Peyer's patch (tissue), 4 donors: Measurements from ENCODE around the gene FMNL3. TPM values are rescaled to one million over a fixed set of nuclear protein-coding genes. Genes with fewer than 3 reads are reported as not detected.

Source experiments
- DNase-seq, 3 donors: peaks; one replicate each; pipeline ENCODE4 v3.0.0-alpha.2; 2017 to 2019
- H3K27ac ChIP-seq, 4 donors: fragments of 200-600 bp; sonication (generic); one replicate each; pipeline ENCODE4 v1.5.1; 2016 to 2019
- H3K27me3 ChIP-seq, 2 donors: fragments of 200-600 bp; sonication (generic); one replicate each; pipeline ENCODE4 v1.5.1; 2019
- H3K36me3 ChIP-seq, 3 donors: fragments of 200-600 bp; sonication (generic); one replicate each; pipeline ENCODE4 v1.5.1; 2016 to 2019
- H3K4me1 ChIP-seq, 4 donors: fragments of 200-600 bp; sonication (generic); one replicate each; pipeline ENCODE4 v1.5.1; 2016 to 2019
- H3K4me3 ChIP-seq, 4 donors: fragments of 200-600 bp; sonication (generic); 1 replicate in 3 of 4; 2 replicates in 1 of 4; pipeline ENCODE4 v1.5.1; 2016 to 2019; ENCODE audit warnings: mild to moderate bottlenecking in 1 of 4
- H3K9me3 ChIP-seq, 4 donors: fragments of 200-600 bp; sonication (generic); one replicate each; pipeline ENCODE4 v1.5.1; 2016 to 2019; ENCODE audit warnings: mild to moderate bottlenecking in 1 of 4
- POLR2A ChIP-seq, 2 donors: fragments of 450-650 bp; IDR thresholded peaks; one replicate each; pipeline ENCODE4 v1.5.1; 2017; ENCODE audit warnings: antibody characterized with exemption in 2 of 2, mild to moderate bottlenecking in 2 of 2, moderate library complexity in 2 of 2
- total RNA-seq, 4 donors: library from RNA; depleted of rRNA; stranded (reverse); fragments of >200 nt; gene quantifications; one replicate each; pipeline ENCODE4 v1.1.0, GENCODE V29; 2016
- TF ChIP-seq, protein P1 (sequence below), 6 experiments: fragments of 450-650 bp in 4 of 6; fragments of 200-600 bp in 2 of 6; sonication (generic) in 1 of 6; IDR thresholded peaks; one replicate each; pipeline ENCODE4 v1.5.1; 2017 to 2019; ENCODE audit warnings: antibody characterized with exemption in 6 of 6, mild to moderate bottlenecking in 3 of 6, moderate library complexity in 1 of 6

Gene FMNL3
- total RNA-seq, 4 donors from 2014 or later = 2.1 to 40.4 (median 8.2) TPM

- no peaks in the 10 kb centered on the region for H3K27me3 ChIP-seq
- H3K4me3 ChIP-seq = no peak overlapping the region
- no peaks in the 10 kb centered on the region for H3K9me3 ChIP-seq
- H3K4me1 ChIP-seq = peaks cover 6 to 57% (median 47%) of the 10 kb centered on the region in 4 donors
- TF ChIP-seq, protein P1, sequence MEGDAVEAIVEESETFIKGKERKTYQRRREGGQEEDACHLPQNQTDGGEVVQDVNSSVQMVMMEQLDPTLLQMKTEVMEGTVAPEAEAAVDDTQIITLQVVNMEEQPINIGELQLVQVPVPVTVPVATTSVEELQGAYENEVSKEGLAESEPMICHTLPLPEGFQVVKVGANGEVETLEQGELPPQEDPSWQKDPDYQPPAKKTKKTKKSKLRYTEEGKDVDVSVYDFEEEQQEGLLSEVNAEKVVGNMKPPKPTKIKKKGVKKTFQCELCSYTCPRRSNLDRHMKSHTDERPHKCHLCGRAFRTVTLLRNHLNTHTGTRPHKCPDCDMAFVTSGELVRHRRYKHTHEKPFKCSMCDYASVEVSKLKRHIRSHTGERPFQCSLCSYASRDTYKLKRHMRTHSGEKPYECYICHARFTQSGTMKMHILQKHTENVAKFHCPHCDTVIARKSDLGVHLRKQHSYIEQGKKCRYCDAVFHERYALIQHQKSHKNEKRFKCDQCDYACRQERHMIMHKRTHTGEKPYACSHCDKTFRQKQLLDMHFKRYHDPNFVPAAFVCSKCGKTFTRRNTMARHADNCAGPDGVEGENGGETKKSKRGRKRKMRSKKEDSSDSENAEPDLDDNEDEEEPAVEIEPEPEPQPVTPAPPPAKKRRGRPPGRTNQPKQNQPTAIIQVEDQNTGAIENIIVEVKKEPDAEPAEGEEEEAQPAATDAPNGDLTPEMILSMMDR (IDR thresholded peaks at IDR 0.05) = no peak
- TF ChIP-seq POLR2A (IDR thresholded peaks at IDR 0.05) = no peak
- no peaks in the 10 kb centered on the region for H3K36me3 ChIP-seq
- peak overlapping the region in 3 of 4 donors; percentile 69 to 85 (median 83) for H3K27ac ChIP-seq
- no peak for DNase-seq
Measured at GRCh38 chr12:49669796-49670195, 37.4 kb downstream of the FMNL3 start.

- H3K27me3 ChIP-seq = no peaks in the 10 kb centered on the region
- no peaks in the 10 kb centered on the region for H3K36me3 ChIP-seq
- TF ChIP-seq POLR2A (IDR thresholded peaks at IDR 0.05) = no peak
- TF ChIP-seq, protein P1 (IDR thresholded peaks at IDR 0.05) = no peak
- peak overlapping the region in 1 of 4 donors; percentile 36 for H3K27ac ChIP-seq
- DNase-seq = no peak
- peaks cover 0 to 59% (median 47%) of the 10 kb centered on the region in 4 donors for H3K4me1 ChIP-seq
- H3K9me3 ChIP-seq = no peaks in the 10 kb centered on the region
- H3K4me3 ChIP-seq = no peak overlapping the region
Measured at GRCh38 chr12:49667325-49668090, 39.7 kb downstream of the FMNL3 start.

- no peaks in the 10 kb centered on the region for H3K36me3 ChIP-seq
- TF ChIP-seq POLR2A (IDR thresholded peaks at IDR 0.05) = no peak
- TF ChIP-seq, protein P1 (IDR thresholded peaks at IDR 0.05) = no peak
- no peaks in the 10 kb centered on the region for H3K27me3 ChIP-seq
- H3K4me1 ChIP-seq = peaks cover 0 to 59% (median 47%) of the 10 kb centered on the region in 4 donors
- H3K4me3 ChIP-seq = no peak overlapping the region
- no peak overlapping the region for H3K27ac ChIP-seq
- no peaks in the 10 kb centered on the region for H3K9me3 ChIP-seq
- DNase-seq = no peak
Measured at GRCh38 chr12:49666176-49666575, 41.0 kb downstream of the FMNL3 start.

DNA sequence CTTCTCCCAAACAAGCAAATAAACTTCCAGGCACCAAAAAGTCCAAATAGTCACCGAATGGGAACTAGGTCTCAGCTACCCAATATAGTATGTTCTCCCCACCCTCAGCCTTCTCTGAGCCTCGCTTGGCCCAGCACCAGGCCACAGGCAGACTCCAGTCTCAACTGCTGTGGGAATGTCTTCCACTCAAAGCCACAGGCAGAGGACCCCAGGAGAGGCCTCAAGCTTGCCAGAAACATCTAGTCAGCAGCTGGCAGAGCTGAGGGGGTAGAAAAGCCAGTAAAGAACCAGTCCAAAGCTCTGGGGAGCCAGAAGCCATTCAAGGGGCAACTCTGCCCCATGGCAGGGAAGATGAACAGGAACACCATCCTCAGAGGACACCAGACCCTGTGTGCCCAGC, 41.8 kb downstream of the FMNL3 start:
- Histone ChIP-seq H3K9me3 (no peaks in the 10 kb centered on the region), H3K4me3 (no peak overlapping the region), H3K36me3 (no peaks in the 10 kb centered on the region), H3K27ac (peak overlapping the region in 2 of 4 donors; percentile 74 to 84), H3K27me3 (no peaks in the 10 kb centered on the region), H3K4me1 (peaks cover 0 to 53% (median 42%) of the 10 kb centered on the region in 4 donors)
- DNase-seq = no peak
- no peak for TF ChIP-seq POLR2A (IDR thresholded peaks at IDR 0.05)
- TF ChIP-seq, protein P1 (IDR thresholded peaks at IDR 0.05) = no peak

GRCh38 chr12:49664591-49665239, 42.5 kb downstream of the FMNL3 start:
- Histone ChIP-seq H3K4me1 (peaks cover 0 to 48% (median 39%) of the 10 kb centered on the region in 4 donors), H3K27me3 (no peaks in the 10 kb centered on the region), H3K9me3 (no peaks in the 10 kb centered on the region), H3K4me3 (no peak overlapping the region), H3K27ac (peak overlapping the region; percentile 2 to 84 (median 63)), H3K36me3 (no peaks in the 10 kb centered on the region)
- TF ChIP-seq POLR2A (IDR thresholded peaks at IDR 0.05) = no peak
- peak in 1 of 3 donors; percentile 30 for DNase-seq

GRCh38 chr12:49664167-49664566, 43.0 kb downstream of the FMNL3 start:
- Histone ChIP-seq H3K27me3 (no peaks in the 10 kb centered on the region), H3K36me3 (no peaks in the 10 kb centered on the region), H3K4me3 (no peak overlapping the region), H3K9me3 (no peaks in the 10 kb centered on the region), H3K4me1 (peaks cover 0 to 48% (median 39%) of the 10 kb centered on the region in 4 donors), H3K27ac (peak overlapping the region; percentile 2 to 88 (median 79))
- no peak for DNase-seq
- no peak for TF ChIP-seq POLR2A (IDR thresholded peaks at IDR 0.05)
- TF ChIP-seq, protein P1 (IDR thresholded peaks at IDR 0.05) = no peak
